GM21526 (cell line): ENCODE data around the gene DIAPH3.
A peak's percentile ranks its signal among the peaks of the same experiment; 100 is the strongest.

ENCODE experiments used
- ATAC-seq: cut with Tn5 transposase; IDR thresholded peaks from one replicate; pipeline ENCODE4 v1.9.1; 2021; ENCODE audit warnings: moderate library complexity; ENCODE audit not compliant: unreplicated experiment, low FRiP score

Gene DIAPH3

GRCh38 chr13:59686798-59687394 lies 476.8 kb downstream of the DIAPH3 start:
- no peak for ATAC-seq

DNA sequence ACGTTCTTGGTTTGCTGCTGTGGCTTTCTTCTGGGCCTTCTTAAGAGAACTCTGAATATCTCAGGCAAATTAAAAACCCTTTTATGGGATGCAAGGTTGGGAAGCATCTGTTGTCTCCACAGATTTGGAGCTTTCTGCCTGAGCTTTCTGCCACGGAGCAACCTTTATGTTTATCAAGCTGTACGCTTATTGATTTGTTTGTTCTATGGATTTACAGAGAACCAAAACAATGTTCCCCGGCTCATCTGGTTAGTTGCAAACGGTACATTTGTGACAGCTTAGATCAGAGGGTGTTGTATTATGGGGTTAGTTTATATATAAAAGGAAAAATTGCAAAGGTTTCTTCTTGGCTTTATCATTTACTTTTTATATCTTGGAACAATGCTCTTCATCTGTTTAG lies 479.6 kb downstream of the DIAPH3 start:
- no peak for ATAC-seq

DNA sequence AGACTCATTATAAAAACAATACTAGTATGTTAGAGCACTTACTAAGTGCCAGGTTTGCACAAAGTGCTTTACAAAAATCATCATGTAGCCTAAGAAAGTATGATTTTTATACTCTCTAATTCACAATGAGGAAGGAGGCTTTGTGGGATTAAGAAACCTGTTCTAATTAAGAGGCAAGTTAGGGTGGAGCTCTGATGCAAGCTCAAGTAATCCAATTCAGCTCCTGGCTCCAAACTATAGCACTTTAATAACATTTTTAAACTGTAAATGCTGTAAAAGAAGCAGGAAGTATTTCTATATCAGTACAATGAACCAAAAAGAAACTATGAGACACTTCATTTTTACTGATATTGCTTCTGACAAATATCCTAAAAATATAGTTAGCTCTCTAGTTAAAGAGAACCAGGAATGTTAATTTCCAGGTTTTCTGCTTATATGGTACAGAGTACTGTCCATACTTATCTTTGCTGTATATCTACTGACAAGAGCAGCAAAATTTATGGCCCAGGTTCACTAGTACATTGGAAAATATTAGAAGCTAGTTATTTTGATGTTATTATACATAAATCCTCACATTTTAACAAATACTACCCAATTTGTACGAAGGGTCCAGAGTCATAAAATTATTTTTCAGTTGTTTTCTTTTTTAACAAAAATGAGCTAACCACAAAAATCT lies 482.0 kb downstream of the DIAPH3 start:
- no peak for ATAC-seq

DNA sequence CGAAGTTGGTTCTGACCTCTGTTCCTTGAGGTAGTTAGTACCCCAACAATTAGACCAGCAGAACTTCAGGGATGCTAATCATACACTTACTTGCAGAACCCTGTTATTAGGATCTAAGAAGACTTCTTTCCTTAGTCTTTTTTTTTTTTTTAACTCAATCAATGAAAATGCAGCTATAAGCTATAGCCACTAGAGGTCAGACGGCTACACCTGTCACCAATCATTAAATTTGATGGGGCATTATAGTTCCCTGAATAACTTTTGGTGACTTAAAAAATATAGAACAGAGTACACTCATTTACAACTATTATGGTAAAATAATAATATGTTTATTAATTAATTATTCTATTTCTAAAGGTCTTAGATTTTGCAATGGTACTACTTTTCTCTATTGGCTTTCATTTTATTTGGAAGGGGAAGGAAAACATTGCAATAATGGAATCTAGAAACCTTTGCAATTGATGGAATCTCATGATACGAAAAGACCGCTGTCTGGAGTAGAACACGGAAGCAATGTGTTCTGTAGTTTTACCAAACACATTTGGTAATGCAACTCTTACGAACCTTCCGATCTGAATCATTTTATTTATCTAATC lies 483.2 kb downstream of the DIAPH3 start:
- no peak for ATAC-seq

GRCh38 chr13:59679254-59679653 lies 484.5 kb downstream of the DIAPH3 start:
- no peak for ATAC-seq

- peak; percentile 71 for ATAC-seq
Observed at GRCh38 chr13:59677966-59678814, 485.5 kb downstream of the DIAPH3 start.

GRCh38 chr13:59677430-59677829 lies 486.3 kb downstream of the DIAPH3 start:
- ATAC-seq: no peak

- ATAC-seq: no peak
Observed at GRCh38 chr13:59674616-59675015, 489.1 kb downstream of the DIAPH3 start.

DNA sequence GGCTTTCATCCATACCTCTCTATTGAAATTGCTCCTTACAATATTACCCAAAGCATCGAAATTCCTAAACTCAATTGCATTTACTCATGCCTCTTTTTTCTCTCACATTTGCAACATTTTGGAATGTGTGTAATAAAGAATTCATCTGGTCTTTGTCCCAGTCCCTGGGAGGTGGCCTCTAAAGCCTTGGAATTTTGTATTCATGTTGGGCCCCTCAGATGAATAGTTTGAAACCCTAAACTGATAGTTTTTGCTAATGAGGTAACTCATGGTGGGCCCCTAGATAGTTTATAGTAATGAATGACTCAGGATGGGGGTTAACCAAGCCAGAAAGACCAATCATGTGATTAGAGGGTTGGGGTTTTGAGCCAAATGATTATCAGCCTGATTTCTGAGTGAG lies 490.4 kb downstream of the DIAPH3 start:
- ATAC-seq: no peak

- ATAC-seq: no peak
Observed at GRCh38 chr13:59672445-59672844, 491.3 kb downstream of the DIAPH3 start.

DNA sequence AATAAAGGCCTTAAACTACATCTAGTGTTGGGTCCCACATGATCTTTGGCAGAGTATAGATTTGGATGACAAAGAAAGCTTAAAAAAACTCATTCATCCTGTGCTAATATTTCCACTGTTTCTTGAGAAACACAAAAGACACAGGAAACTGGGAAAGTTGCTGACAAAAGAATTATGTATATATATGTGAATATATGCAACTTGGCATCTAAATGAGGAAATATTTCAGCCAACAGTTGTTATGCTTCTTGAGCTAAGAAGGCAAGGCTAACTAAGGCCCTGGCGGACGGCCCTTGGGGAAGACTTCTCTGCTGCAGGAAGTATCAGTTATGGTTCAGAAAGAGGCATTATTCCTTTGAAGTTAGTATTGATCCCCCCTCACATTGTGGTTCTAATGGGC lies 491.8 kb downstream of the DIAPH3 start:
- ATAC-seq: no peak

DNA sequence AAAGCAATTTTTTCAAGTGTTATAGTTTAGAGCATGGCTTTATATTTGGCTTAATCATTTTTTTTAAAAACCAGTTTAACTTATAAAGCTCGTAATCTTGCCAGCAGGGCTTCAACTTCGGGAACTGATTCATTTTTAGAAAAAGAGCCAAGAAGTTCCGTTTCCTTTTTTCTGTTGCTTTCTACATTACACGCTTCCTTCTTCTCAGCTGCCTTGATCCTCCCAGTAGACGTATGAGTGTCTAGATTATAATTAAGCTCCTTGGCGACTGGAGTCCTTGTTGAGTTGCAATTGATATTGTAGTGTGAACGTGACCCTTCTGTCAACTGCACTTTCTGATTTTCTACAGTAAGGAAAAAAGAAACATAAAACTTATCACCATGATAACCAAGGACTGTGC lies 497.2 kb downstream of the DIAPH3 start:
- no peak for ATAC-seq

- no peak for ATAC-seq
Observed at GRCh38 chr13:59665732-59666131, 498.0 kb downstream of the DIAPH3 start.

GRCh38 chr13:59665184-59665583 lies 498.5 kb downstream of the DIAPH3 start:
- ATAC-seq: no peak

DNA sequence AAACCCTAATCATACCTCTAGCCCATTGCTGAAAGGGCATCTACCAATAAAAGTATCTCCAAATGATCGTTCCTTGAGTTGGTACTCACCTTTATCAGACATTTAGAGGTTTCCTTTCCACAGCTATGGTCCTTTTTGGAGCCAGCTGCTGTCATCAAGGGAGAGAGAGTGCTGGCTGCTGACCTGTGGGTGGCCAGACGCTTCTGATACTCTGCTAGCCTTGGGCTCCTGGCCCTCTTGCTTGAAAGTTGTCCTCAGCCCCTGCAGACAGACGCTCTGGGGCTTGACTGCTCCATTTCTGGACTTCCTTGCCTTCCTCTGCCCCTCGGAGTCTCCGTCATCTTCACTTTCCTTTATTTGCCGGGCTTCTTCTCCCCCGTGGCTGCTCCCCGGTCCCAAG lies 499.1 kb downstream of the DIAPH3 start:
- ATAC-seq: no peak

DNA sequence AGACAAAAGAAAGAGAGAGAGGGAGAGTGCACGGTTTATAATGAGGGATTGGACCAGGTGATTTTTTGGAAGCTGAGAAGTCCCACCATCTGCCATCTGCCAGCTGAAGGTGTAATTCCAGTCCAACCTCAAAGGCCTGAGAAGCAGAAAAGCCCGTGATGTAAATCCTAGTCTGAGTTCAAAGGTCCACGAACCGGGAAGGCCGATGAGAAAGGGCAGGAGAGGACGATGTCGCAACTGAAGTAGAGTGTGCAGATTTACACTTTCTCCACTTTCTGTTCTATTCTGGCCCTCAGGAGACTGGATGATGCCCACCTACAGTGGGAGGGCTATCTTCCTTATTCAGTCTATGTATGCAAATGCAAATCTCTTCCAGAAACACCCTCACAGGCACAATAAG lies 500.0 kb downstream of the DIAPH3 start:
- ATAC-seq: no peak

- ATAC-seq: no peak
Observed at GRCh38 chr13:59660582-59660981, 503.1 kb downstream of the DIAPH3 start.

GRCh38 chr13:59659981-59660380 lies 503.7 kb downstream of the DIAPH3 start:
- no peak for ATAC-seq

- ATAC-seq: no peak
Observed at GRCh38 chr13:59658738-59659330, 504.9 kb downstream of the DIAPH3 start.

DNA sequence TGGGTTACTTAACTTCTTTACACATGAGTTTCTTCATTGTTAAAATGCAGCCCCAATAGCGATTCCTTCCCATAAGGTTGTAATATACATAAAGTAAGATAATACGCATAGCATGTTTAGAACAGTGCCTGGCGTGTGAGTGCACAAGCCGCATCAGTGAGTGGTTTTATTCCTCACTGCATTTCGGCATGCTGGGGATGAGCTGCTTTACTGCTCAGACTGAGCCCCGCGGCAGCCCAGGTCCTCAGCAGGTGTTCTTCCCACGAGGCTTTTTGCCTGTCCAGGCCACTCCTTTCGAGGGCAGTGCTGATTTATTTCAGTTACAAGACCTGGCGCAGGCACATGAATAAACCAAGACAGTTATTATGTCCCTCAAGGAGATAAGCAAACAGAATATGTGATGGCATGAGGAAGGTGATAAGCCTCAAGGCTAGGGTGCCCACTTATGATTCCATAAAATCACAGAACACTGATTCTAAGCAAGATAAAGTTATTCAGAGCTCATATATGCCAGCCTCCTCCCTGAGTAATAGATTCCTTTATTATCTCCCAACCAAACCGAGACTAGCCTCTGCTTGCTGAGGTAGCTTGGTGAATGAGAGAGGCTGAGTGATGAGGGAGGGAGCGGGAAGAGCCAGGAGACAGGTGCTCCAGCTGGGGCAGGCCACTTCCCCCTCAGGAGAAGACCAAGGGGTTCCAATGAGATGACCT lies 505.5 kb downstream of the DIAPH3 start:
- ATAC-seq: no peak
